Sigmoid colon (tissue), 7 donors: ENCODE results near the gene CLRN3. TPM values are rescaled to one million over a fixed set of nuclear protein-coding genes. Genes with fewer than 3 reads are reported as not detected.

Experiments used
- DNase-seq: peaks from one replicate; pipeline ENCODE4 v3.0.0-alpha.2; 2019
- H3K27ac ChIP-seq, 4 donors: fragments of 200-600 bp; sonication (generic); one replicate each; pipeline ENCODE4 v1.5.1; 2016 to 2019; ENCODE audit warnings: mild to moderate bottlenecking in 1 of 4
- H3K27me3 ChIP-seq, 3 donors: fragments of 200-600 bp; sonication (generic); one replicate each; pipeline ENCODE4 v1.5.1; 2019; ENCODE audit warnings: mild to moderate bottlenecking in 1 of 3
- H3K36me3 ChIP-seq, 4 donors: fragments of 200-600 bp; sonication (generic); one replicate each; pipeline ENCODE4 v1.5.1; 2016 to 2019
- H3K4me1 ChIP-seq, 4 donors: fragments of 200-600 bp; sonication (generic); one replicate each; pipeline ENCODE4 v1.5.1; 2017 to 2019
- H3K4me3 ChIP-seq, 4 donors: fragments of 200-600 bp; sonication (generic); one replicate each; pipeline ENCODE4 v1.5.1; 2017 to 2019; ENCODE audit warnings: mild to moderate bottlenecking in 2 of 4, moderate library complexity in 1 of 4
- H3K9me3 ChIP-seq, 4 donors: fragments of 200-600 bp in 3 of 4; sonication (generic) in 3 of 4; one replicate each; pipeline versions ENCODE4 v1.5.1 to v1.6.1; 2013 to 2019
- EP300 ChIP-seq, 4 donors: sonication (generic); formaldehyde crosslinking; IDR thresholded peaks; one replicate each; pipeline ENCODE4 v1.6.1; 2017; ENCODE audit warnings: antibody characterized with exemption in 4 of 4
- POLR2A ChIP-seq, 2 donors: fragments of 450-650 bp; IDR thresholded peaks; one replicate each; pipeline ENCODE4 v1.6.1; 2016; ENCODE audit warnings: antibody characterized with exemption in 2 of 2, mild to moderate bottlenecking in 2 of 2, moderate library complexity in 2 of 2
- POLR2AphosphoS5 ChIP-seq, 4 donors: sonication (generic); formaldehyde crosslinking; IDR thresholded peaks; one replicate each; pipeline ENCODE4 v1.6.1; 2017; ENCODE audit warnings: antibody characterized with exemption in 4 of 4
- WGBS, 2 donors: extraction: QIAGEN DNeasy Blood & Tissue Kit; methylation state at CpG; one replicate each; pipeline ENCODE4 v1.1.7; 2013; 5-methylcytosine and 5-hydroxymethylcytosine counted together
- intact Hi-C: fragments of 100-400 bp; cut with DNase I; formaldehyde crosslinking; loops from one replicate; pipeline ENCODE4 v1.15.1; 2023
- polyA plus RNA-seq, 3 donors: library from polyadenylated mRNA; stranded (reverse); fragments of 200-250 nt; gene quantifications; one replicate each; pipeline ENCODE4 v1.2.3, GENCODE V29; 2013
- total RNA-seq, 4 donors: library from RNA; depleted of rRNA; stranded (reverse); fragments of >200 nt; gene quantifications; one replicate each; pipeline ENCODE4 v1.1.0, GENCODE V29; 2016
- TF ChIP-seq, protein P1 (sequence below), 4 experiments: fragments of 450-650 bp in 3 of 4; fragments of 200-600 bp in 1 of 4; IDR thresholded peaks; one replicate each; pipeline ENCODE4 v1.5.1; 2016 to 2019; ENCODE audit warnings: antibody characterized with exemption in 4 of 4, mild to moderate bottlenecking in 3 of 4, moderate library complexity in 2 of 4
- donor health status: healthy with polysubstance abuse.
- donor health status: Bipolar disorder and iron deficiency.
- donor health status: healthy.

CLRN3 gene
- total and polyA plus RNA-seq, 7 donors: 37.8 to 88.9 (median 56.2) TPM; not detected in 4

DNA sequence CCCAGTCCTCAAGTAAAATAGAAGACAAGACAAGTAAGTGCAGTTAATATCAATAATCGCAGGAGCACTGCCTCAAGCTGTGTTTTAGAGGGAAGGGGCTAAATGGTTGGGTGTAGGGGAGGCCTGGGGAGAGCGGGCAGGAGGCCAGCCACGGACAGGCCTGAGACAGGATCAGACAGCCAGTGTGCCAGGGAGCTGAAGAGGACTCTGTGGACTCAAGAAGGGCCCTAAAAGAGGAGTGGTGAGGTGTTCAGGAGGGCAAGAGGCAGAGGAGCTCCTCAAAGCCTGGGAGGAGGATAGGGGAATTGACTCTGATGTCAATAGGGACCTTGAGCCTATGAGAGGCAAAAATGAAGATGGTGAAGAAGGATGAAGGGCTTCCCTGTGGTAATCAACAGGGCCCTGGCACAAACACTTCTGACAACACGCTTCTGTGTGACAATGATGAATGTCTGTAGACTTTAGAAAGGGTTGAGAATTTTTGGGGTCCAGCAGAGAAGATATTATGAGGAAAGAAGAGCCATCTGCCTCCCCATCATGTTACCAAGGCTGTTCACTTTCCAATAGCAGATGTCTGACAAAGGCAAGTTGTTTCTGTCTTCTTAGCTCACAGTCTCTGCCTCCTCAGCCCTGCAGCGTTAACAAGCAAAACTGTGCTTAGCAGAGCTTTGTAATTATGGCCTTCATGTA lies 11.7 kb upstream of the CLRN3 start:
- intact Hi-C loops: no loop called here

DNA sequence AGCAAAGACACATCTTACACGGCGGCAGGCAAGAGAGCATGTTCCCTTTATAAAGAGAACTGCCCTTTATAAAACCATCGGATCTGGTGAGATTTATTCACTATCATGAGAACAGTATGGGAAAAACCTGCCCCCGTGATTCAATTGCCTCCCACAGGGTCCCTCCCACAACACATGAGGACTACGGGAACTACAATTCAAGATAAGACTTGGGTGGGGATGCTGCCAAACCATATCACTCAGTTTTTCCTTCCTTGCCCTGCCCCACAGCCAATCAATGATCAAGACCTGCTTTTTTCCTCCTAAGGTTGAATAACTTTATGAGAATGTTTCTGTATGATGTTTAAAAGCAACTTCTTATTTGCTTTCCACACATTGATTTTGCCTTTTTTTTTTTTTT lies 11.0 kb upstream of the CLRN3 start:
- DNase-seq: no peak
- 40 to 76% methylated on average over 5 of the region's 5 CpGs for WGBS, 2 donors

More for the DNA sequence above, 11.7 kb upstream of the CLRN3 start:
- Histone ChIP-seq H3K27ac (no peak overlapping the region), H3K36me3 (no peaks in the 10 kb centered on the region), H3K4me1 (peaks cover 0 to 19% (median 13%) of the 10 kb centered on the region in 4 donors), H3K4me3 (no peak overlapping the region), H3K9me3 (no peaks in the 10 kb centered on the region), H3K27me3 (peaks cover 0 to 22% (median 7%) of the 10 kb centered on the region in 3 donors)
- TF ChIP-seq EP300 (IDR thresholded peaks at IDR 0.05) (no peak), POLR2AphosphoS5 (IDR thresholded peaks at IDR 0.05) (no peak), POLR2A (IDR thresholded peaks at IDR 0.05) (no peak)
- TF ChIP-seq, protein P1, sequence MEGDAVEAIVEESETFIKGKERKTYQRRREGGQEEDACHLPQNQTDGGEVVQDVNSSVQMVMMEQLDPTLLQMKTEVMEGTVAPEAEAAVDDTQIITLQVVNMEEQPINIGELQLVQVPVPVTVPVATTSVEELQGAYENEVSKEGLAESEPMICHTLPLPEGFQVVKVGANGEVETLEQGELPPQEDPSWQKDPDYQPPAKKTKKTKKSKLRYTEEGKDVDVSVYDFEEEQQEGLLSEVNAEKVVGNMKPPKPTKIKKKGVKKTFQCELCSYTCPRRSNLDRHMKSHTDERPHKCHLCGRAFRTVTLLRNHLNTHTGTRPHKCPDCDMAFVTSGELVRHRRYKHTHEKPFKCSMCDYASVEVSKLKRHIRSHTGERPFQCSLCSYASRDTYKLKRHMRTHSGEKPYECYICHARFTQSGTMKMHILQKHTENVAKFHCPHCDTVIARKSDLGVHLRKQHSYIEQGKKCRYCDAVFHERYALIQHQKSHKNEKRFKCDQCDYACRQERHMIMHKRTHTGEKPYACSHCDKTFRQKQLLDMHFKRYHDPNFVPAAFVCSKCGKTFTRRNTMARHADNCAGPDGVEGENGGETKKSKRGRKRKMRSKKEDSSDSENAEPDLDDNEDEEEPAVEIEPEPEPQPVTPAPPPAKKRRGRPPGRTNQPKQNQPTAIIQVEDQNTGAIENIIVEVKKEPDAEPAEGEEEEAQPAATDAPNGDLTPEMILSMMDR (IDR thresholded peaks at IDR 0.05): no peak
- no peak for DNase-seq
- 94 to 95% methylated on average over 5 of the region's 5 CpGs for WGBS, 2 donors

DNA sequence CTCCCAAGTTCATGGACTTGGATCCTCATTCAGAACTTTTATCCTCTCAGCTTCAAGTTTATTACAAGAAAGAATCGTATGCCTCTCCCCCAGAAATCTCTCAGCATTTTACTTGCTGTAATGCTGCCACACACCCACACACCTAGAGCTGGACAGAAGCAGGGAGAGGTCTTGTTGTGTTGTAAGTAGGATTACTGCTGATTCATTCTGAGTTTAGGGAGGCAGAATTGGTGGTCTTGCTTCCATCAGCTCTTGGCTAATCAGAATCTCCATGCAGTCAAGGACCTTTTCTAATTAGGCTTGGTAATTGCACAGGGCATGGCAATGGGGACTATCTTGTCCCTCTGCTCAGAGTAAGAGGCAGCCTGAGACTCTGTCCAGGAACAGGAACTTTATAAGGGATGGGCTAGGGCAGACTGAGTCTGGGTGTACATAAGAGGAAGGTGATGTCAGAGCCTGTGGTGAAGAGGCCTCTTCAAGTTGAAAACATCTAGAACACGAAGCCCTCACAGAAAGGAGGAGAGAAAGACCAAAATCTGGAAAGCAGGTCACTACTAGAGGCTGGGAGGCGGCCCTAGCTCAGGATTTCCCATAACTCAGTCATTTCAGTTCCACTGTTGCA lies 7.1 kb upstream of the CLRN3 start:
- DNase-seq: no peak
- Histone ChIP-seq H3K27me3 (no peaks in the 10 kb centered on the region), H3K27ac (no peak overlapping the region), H3K4me3 (no peak overlapping the region), H3K4me1 (no peaks in the 10 kb centered on the region), H3K9me3 (no peaks in the 10 kb centered on the region), H3K36me3 (no peaks in the 10 kb centered on the region)
- intact Hi-C loops: loop anchor here (2.0 kb wide), 1 partner anchor 25 kb away; no protein-coding TSS in a partner anchor
- WGBS, 2 donors: 49 to 62% methylated on average over 3 of the region's 3 CpGs
- TF ChIP-seq POLR2A (IDR thresholded peaks at IDR 0.05) (no peak), POLR2AphosphoS5 (IDR thresholded peaks at IDR 0.05) (no peak)

More for the DNA sequence above, 11.0 kb upstream of the CLRN3 start:
- Histone ChIP-seq H3K27ac (no peak overlapping the region), H3K9me3 (no peaks in the 10 kb centered on the region), H3K36me3 (no peaks in the 10 kb centered on the region), H3K4me1 (peaks cover 0 to 19% (median 13%) of the 10 kb centered on the region in 4 donors), H3K4me3 (no peak overlapping the region), H3K27me3 (peaks cover 0 to 22% (median 7%) of the 10 kb centered on the region in 3 donors)
- TF ChIP-seq POLR2A (IDR thresholded peaks at IDR 0.05) (no peak), EP300 (IDR thresholded peaks at IDR 0.05) (no peak), POLR2AphosphoS5 (IDR thresholded peaks at IDR 0.05) (no peak)
- TF ChIP-seq, protein P1 (IDR thresholded peaks at IDR 0.05): no peak
- intact Hi-C loops: no loop called here

DNA sequence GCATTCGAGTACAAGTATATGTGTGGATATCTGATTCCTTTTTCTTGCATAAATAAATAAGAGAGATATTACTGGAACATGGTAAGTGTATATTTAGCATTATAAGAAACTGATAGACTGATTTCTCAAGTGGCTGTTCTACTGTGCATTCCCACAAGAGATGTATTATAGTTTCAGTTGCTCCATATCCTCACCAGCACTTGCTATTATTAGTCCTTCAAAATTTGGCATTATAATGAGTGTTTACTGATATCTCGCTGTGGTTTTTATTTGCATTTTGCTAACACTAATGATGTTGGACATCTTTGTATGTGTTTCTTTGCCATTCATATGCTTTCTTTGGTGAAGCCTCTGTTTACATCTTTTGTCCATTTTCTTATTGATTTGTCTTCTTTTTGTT lies 4.4 kb upstream of the CLRN3 start:
- H3K36me3 ChIP-seq: no peaks in the 10 kb centered on the region
- no peaks in the 10 kb centered on the region for H3K9me3 ChIP-seq
- H3K27ac ChIP-seq: no peak overlapping the region
- TF ChIP-seq POLR2AphosphoS5 (IDR thresholded peaks at IDR 0.05) (no peak), POLR2A (IDR thresholded peaks at IDR 0.05) (no peak), EP300 (IDR thresholded peaks at IDR 0.05) (no peak)
- TF ChIP-seq, protein P1 (IDR thresholded peaks at IDR 0.05): no peak
- DNase-seq: no peak
- no peak overlapping the region for H3K4me3 ChIP-seq
- 82 to 94% methylated on average over 2 of the region's 2 CpGs for WGBS, 2 donors
- intact Hi-C loops: no loop called here
- no peaks in the 10 kb centered on the region for H3K4me1 ChIP-seq
- no peaks in the 10 kb centered on the region for H3K27me3 ChIP-seq

DNA sequence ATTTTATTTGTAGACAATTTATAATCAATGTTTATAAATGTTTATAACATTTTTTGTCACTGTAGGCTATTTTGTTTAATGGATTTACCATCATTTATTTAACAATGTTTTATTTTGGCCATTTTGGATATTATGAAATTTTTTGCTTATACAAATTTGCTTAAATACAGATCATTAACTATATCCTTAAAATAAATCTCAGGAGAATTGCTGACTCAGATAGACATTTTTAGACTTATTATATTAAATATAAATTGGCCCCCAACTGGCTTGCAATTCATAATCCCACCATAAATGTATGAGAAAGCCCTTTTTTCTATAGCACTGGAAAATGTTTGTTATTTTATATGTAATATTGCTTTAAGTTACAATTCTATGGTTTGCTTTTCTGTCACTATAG lies 3.8 kb upstream of the CLRN3 start:
- no peak overlapping the region for H3K4me3 ChIP-seq
- H3K4me1 ChIP-seq: no peaks in the 10 kb centered on the region
- H3K27ac ChIP-seq: no peak overlapping the region
- TF ChIP-seq POLR2A (IDR thresholded peaks at IDR 0.05): no peak
- TF ChIP-seq, protein P1 (IDR thresholded peaks at IDR 0.05): no peak
- TF ChIP-seq POLR2AphosphoS5 (IDR thresholded peaks at IDR 0.05): no peak
- no peak for TF ChIP-seq EP300 (IDR thresholded peaks at IDR 0.05)
- intact Hi-C loops: no loop called here
- H3K27me3 ChIP-seq: no peaks in the 10 kb centered on the region
- no peak for DNase-seq
- H3K9me3 ChIP-seq: no peaks in the 10 kb centered on the region
- H3K36me3 ChIP-seq: no peaks in the 10 kb centered on the region
